GM21381 (cell line): ENCODE data around the gene STOML1.

ENCODE experiments used
- ATAC-seq: cut with Tn5 transposase; IDR thresholded peaks from one replicate; pipeline ENCODE4 v1.9.1; 2021; ENCODE audit warnings: mild to moderate bottlenecking, moderate library complexity; ENCODE audit not compliant: unreplicated experiment

Gene STOML1

GRCh38 chr15:74022706-74023470 is 30.8 kb upstream of the STOML1 start:
- ATAC-seq, result no peak

DNA sequence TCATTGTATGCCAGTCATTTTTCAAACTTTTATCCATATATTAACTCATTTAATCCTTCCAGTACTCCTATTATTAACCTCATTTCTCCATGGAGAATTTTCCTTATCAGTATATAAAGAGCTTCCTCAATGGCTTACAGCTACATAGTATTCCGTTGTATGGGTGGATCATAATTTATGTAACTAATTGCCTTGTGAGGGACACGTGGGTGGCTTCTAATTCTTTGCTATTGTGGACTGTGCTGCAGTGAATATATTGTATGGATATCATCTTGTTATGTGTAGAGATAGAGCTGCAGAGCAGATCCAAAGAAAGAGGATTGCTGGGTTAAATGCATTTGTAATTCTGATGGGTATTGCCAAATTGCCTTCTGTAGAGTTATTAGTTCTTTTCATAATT is 27.6 kb upstream of the STOML1 start:
- no peak for ATAC-seq

DNA sequence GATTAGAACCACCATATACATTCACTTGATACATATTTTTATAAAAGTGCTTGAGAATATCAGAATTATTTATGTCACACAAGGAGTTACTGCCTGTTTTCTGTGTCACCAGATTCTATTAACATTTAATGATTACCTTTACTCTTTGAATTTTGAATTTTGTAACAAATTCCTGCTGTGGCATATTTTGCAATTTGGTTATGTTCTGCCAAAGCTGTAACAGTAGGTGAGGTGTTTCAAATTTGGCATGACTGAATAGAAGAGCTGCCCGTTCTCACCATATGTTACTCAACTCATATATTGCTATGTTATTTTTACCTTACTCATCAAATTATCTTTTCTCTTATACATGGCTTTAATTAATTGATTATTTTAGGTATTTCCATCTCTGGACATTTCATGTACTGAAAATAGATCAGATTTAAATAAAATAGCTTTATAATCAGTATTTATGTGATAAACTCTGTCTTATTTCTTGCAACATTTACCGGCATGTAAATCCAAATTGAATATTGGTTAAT is 21.3 kb upstream of the STOML1 start:
- ATAC-seq, result no peak

GRCh38 chr15:74011610-74012009 is 19.5 kb upstream of the STOML1 start:
- no peak for ATAC-seq

GRCh38 chr15:74010929-74011540 is 18.9 kb upstream of the STOML1 start:
- no peak for ATAC-seq

DNA sequence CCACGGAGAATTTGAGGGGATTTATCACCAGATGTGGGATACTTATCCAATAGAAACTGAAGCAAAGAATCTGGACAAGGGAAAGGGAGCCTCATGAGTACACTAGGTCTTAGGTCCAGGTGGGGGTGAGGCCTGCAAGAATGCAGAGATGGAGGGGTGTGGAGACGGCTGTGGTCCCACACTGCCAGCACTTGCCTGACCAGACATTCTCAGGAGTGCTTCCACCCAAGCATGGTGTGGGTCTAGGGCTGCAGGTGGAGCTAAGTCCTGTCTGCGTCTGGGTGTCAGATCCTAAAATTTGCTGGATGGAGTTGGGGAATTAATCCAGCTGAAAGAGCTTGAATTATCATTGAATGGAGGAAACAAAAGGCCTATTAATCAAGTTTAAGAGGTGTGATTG is 16.8 kb upstream of the STOML1 start:
- ATAC-seq, result no peak

DNA sequence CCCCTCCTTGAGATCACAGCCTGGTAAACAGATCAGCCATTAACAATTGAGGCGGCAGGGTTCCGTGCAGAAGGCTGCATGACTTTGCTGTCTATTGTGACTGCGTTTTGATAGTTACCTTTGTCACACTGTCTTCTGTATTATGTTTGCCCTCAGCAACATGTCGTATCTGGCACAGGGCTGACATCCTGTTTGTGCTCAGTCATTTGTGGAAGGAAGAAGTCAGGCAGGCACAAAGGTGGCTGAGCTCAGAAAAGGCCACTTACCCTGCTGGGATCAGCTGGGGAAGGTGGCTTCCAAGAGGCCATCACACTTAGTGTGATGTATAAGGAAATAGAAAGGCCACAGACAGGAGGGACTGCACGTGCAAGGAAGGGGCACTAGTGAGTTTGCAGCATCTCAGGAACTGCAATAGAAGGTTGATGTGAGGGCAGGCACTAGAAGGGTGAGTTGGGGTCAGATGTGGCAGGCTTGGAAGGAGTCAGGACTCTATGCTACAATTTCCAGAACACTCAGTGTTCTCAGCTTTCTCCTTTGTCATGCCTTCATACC is 15.8 kb upstream of the STOML1 start:
- ATAC-seq, result no peak

DNA sequence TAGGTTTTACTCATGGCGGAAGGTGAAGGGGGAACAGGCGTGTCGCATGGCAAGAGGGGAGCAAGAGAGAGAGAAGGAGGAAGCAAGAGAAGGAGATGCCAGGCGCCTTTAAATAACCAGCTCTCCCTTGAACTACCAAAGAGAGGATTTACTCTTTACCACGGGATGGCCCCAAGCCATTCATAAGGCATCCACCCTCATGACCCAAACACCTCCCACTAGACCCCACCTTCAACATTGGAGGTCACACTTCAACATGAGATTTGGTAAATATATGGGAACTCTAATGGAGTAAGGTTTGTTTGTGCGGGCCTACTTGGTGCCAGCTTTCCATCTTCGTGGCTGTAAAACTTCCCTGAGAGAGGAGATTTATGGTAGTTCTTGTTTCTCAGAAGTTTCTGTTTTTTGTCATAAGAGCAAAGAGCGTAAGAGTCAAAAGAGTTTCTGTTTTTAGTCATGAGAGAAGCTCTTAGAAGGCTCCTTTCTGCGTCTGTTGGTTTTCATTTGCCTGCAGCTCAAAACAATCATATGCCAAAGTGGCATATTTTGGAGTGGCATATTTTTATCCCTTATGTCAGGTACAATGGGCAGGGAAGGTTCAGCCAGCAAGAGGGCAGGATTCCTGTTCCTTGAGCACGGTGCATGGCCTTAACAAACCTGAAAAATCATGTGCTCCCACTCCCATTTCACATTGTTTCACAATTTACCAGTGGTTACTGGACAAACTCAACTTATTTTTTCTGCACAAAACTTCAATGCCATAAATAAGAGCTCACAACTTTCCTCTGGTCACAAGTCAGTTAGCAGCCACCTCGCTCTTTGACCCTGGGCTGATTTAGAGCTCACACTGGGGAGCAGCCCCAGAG is 14.9 kb upstream of the STOML1 start:
- ATAC-seq, result no peak

- no peak for ATAC-seq
Observed at GRCh38 chr15:73997986-73998385, 5.9 kb upstream of the STOML1 start.

DNA sequence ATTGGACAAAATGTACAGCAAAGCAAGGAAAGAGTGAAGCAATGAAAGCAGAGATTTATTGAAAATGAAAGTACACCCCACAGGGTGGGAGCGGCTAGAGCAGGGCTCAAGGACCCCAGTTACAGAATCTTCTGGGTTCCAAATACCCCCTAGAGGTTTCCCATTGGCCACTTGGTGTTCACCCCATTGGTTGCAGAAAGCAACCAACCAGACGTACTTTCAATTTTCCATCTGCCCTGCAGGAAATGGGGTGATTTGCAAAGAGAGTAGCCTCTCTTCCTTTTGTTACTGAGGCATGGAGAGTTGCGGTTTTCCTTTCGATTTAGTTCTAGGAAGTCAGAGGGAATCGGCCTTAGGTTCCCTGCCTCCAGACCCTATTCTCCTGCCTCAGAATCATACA is 4.8 kb upstream of the STOML1 start:
- ATAC-seq, result no peak

- no peak for ATAC-seq
Observed at GRCh38 chr15:73996267-73996666, 4.2 kb upstream of the STOML1 start.

GRCh38 chr15:73994912-73995622 is 3.0 kb upstream of the STOML1 start:
- ATAC-seq, result no peak

DNA sequence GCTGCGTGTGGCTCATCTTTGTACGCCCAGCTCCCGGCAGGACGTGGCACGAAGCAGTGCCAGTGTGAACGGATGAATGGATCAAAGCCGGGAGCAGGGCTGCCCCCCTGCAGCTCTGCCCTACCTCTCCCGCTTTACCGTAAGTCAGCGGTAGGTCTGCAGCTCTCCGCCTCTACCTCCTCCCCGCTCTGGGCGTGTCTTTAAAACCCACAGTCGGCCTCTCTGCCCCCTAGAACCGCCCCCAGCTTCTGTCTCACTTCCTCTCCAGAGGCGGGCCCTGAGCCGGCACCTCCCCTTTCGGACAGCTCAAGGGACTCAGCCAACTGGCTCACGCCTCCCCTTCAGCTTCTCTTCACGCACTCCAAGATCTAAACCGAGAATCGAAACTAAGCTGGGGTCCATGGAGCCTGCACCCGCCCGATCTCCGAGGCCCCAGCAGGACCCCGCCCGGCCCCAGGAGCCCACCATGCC is 2.4 kb upstream of the STOML1 start, which contains the start of gene PML:
TSS of gene PML (plus strand) at position 304 of the 471 bp plus-strand sequence. CDS start at position 401, 97 bp downstream.
- ATAC-seq, result peak; percentile 50

- ATAC-seq, result no peak
Observed at GRCh38 chr15:73993211-73993994, 1.3 kb upstream of the STOML1 start.

DNA sequence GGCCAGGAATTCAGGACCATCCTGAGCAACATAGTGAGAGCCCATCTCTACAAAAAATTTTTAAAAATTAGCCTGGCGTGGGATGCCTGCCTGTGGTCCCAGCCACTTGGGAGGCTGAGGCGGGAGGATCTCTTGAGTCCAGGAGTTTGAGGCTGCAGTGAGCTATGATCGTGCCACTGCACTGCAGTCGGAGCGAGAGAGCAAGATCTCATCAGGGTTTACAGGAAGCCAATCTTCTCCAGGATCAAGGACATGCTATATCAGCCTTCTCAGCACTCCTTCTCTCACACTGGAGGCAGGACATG is 451 bp upstream of the STOML1 start:
- ATAC-seq, result no peak

DNA sequence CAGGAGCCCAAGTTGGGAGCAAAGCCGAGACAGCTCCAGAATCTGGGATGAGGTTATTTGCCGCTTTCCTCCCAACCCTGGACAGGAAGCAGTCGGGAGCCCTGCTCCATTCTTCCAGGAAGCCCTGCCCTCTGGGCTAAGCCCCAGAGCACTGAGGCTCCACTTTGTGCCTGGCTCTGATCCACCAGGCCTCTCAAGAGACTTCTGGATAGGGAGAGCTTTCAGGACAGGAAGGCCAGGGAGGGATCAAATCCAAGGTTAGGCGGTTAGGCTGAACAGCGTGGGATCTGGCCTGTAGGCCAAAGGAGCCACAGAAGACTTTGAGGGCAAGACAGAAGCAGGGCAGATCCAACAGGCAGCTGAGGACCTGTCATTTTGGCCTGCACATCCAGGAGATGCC is 835 bp downstream of the STOML1 start:
- ATAC-seq, result no peak

GRCh38 chr15:73990250-73991005 is 1.7 kb downstream of the STOML1 start:
- no peak for ATAC-seq

GRCh38 chr15:73989001-73989798 is 2.9 kb downstream of the STOML1 start:
- no peak for ATAC-seq
